Neural progenitor cell (in vitro differentiated cells): ENCODE results near the gene RAB20.

Experiments used
- EZH2 ChIP-seq: fragments of 200-600 bp; sonication (generic); IDR thresholded peaks from 2 replicates; pipeline ENCODE4 v1.6.1; 2017; ENCODE audit warnings: antibody characterized with exemption, mild to moderate bottlenecking, moderate library complexity
- EZH2phosphoT487 ChIP-seq: fragments of 200-600 bp; sonication (generic); IDR thresholded peaks from 2 replicates; pipeline ENCODE4 v1.6.1; 2017; ENCODE audit warnings: antibody characterized with exemption
- TF ChIP-seq, protein P1 (sequence below): fragments of 200-600 bp; sonication (generic); IDR thresholded peaks from 2 replicates; pipeline ENCODE4 v1.5.1; 2017; ENCODE audit warnings: antibody characterized with exemption, mild to moderate bottlenecking

DNA sequence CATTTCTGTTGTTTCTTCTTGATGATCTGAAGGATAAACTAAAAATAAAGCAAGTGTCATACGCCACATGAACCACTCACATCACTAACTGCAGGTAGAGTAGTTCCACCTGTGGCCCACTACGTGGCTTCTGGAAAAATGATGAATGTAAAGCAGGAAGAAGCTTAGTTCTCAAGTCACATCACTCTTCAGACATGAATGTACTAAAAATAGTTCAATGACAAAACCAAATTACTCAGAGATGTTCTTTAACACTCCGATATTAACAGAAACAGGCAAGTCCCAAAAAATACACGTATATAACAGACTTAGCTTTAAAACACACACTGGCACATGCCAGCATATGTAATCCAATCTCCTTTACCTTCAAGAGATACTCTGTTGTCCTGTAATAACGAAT is 21.6 kb downstream of the RAB20 start:
- TF ChIP-seq, protein P1, sequence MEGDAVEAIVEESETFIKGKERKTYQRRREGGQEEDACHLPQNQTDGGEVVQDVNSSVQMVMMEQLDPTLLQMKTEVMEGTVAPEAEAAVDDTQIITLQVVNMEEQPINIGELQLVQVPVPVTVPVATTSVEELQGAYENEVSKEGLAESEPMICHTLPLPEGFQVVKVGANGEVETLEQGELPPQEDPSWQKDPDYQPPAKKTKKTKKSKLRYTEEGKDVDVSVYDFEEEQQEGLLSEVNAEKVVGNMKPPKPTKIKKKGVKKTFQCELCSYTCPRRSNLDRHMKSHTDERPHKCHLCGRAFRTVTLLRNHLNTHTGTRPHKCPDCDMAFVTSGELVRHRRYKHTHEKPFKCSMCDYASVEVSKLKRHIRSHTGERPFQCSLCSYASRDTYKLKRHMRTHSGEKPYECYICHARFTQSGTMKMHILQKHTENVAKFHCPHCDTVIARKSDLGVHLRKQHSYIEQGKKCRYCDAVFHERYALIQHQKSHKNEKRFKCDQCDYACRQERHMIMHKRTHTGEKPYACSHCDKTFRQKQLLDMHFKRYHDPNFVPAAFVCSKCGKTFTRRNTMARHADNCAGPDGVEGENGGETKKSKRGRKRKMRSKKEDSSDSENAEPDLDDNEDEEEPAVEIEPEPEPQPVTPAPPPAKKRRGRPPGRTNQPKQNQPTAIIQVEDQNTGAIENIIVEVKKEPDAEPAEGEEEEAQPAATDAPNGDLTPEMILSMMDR, result no peak
- TF ChIP-seq EZH2, result no peak
- no peak for TF ChIP-seq EZH2phosphoT487
